B cell (primary cell): Measurements from ENCODE around the gene ZNF597. TPM values are rescaled to one million over a fixed set of nuclear protein-coding genes. Genes with fewer than 3 reads are reported as not detected.

Experiments used
- ATAC-seq: fragments of 200-7000 bp; cut with Tn5 transposase; one replicate; pipeline ENCODE4 v1.10.0; 2021; ENCODE audit warnings: low read depth, mild to moderate bottlenecking, moderate number of reproducible peaks, moderate library complexity
- CTCF ChIA-PET: fragments of 350-600 bp; sonication (Branson Sonifier 250); formaldehyde crosslinking; loops from one replicate; lab custom pipeline; 2021; ENCODE audit warnings: antibody characterized with exemption, inconsistent platforms; lab: Charles Lee
- POLR2A ChIA-PET: fragments of 350-600 bp; sonication (Branson Sonifier 250); formaldehyde crosslinking; loops from one replicate; lab custom pipeline; 2021; ENCODE audit warnings: antibody characterized with exemption; lab: Charles Lee
- DNase-seq: peaks from one replicate; pipeline ENCODE4 v3.0.0; 2013
- H2AFZ ChIP-seq: 2 replicates; pipeline ENCODE4 v1.6.1; 2012; ENCODE audit warnings: mild to moderate bottlenecking, low read depth, low read length; ENCODE audit not compliant: insufficient read depth, poor library complexity, severe bottlenecking
- H3K27ac ChIP-seq, 2 donors: 1 replicate in 1 of 2; 2 replicates in 1 of 2; pipeline ENCODE4 v1.5.1; 2012 to 2013; ENCODE audit warnings: low read length in 2 of 2, mild to moderate bottlenecking in 2 of 2, moderate library complexity in 1 of 2
- H3K27me3 ChIP-seq, 4 experiments: fragments of 200-600 bp in 1 of 4; sonication (generic) in 1 of 4; replicated peaks in 1 of 4; 1 replicate in 2 of 4; 2 replicates in 2 of 4; pipeline versions ENCODE4 v1.6.1 to v1.7.0; 2013 to 2016; ENCODE audit warnings: low read length in 3 of 4, mild to moderate bottlenecking in 2 of 4, mixed read lengths in 1 of 4, moderate library complexity in 1 of 4; ENCODE audit not compliant: insufficient read depth in 4 of 4, control insufficient read depth in 3 of 4; ENCODE audit errors: control extremely low read depth in 1 of 4
- H3K36me3 ChIP-seq, 2 experiments: replicated peaks in 1 of 2; 1 replicate in 1 of 2; 2 replicates in 1 of 2; pipeline versions ENCODE4 v1.6.1 to v1.7.1; 2013; ENCODE audit warnings: low read length in 1 of 2; ENCODE audit not compliant: insufficient read depth in 2 of 2, control insufficient read depth in 1 of 2; ENCODE audit errors: control extremely low read depth in 1 of 2, extremely low read depth in 1 of 2
- H3K4me1 ChIP-seq, 2 donors: fragments of 200-600 bp in 1 of 2; sonication (generic) in 1 of 2; 1 replicate in 1 of 2; 2 replicates in 1 of 2; pipeline versions ENCODE4 v1.5.1 to v1.6.1; 2013 to 2017; ENCODE audit warnings: low read length in 2 of 2; ENCODE audit not compliant: control insufficient read depth in 2 of 2, insufficient read depth in 2 of 2
- H3K4me2 ChIP-seq: replicated peaks from 2 replicates; pipeline ENCODE3; 2012; ENCODE audit warnings: mild to moderate bottlenecking, low read depth, low read length; ENCODE audit not compliant: poor library complexity, severe bottlenecking
- H3K4me3 ChIP-seq, 5 experiments: fragments of 200-600 bp in 1 of 5; sonication (generic) in 1 of 5; 1 replicate in 3 of 5; 2 replicates in 2 of 5; pipeline versions ENCODE4 v1.5.1 to v1.7.0; 2011 to 2016; ENCODE audit warnings: low read length in 4 of 5, mild to moderate bottlenecking in 4 of 5, low read depth in 2 of 5, control low read depth in 1 of 5, moderate library complexity in 1 of 5; ENCODE audit not compliant: insufficient read depth in 1 of 5; ENCODE audit errors: control extremely low read depth in 1 of 5, extremely low read depth in 1 of 5
- H3K79me2 ChIP-seq: fragments of 200-600 bp; sonication (generic); one replicate; pipeline ENCODE4 v1.6.0; 2016; ENCODE audit warnings: low read length; ENCODE audit not compliant: control insufficient read depth, insufficient read depth
- H3K9ac ChIP-seq: fragments of 200-600 bp; sonication (generic); 2 replicates; pipeline ENCODE4 v1.6.1; 2017; ENCODE audit warnings: mild to moderate bottlenecking, low read length, moderate library complexity
- H3K9me3 ChIP-seq, 3 donors: one replicate each; pipeline versions ENCODE4 v1.6.1 to v1.7.1; 2013; ENCODE audit warnings: low read length in 2 of 3; ENCODE audit not compliant: control insufficient read depth in 2 of 3, insufficient read depth in 1 of 3; ENCODE audit errors: control extremely low read depth in 1 of 3
- H4K20me1 ChIP-seq: 2 replicates; pipeline ENCODE4 v1.6.0; 2012; ENCODE audit warnings: mild to moderate bottlenecking, low read length; ENCODE audit not compliant: insufficient read depth, control insufficient read depth, poor library complexity, severe bottlenecking
- H3K27ac Mint-ChIP-seq: one replicate; pipeline ENCODE4 v1.8.0; 2021; ENCODE audit warnings: mixed read lengths
- H3K27me3 Mint-ChIP-seq: one replicate; pipeline ENCODE4 v1.8.0; 2021; ENCODE audit warnings: mixed read lengths
- H3K4me1 Mint-ChIP-seq: one replicate; pipeline ENCODE4 v1.8.0; 2021; ENCODE audit warnings: mixed read lengths
- H3K4me3 Mint-ChIP-seq: one replicate; pipeline ENCODE4 v1.8.0; 2021; ENCODE audit warnings: mixed read lengths
- H3K9me3 Mint-ChIP-seq: one replicate; pipeline ENCODE4 v1.8.0; 2022; ENCODE audit warnings: mixed read lengths; ENCODE audit not compliant: insufficient read depth
- CTCF ChIP-seq: fragments of 200-600 bp; IDR thresholded peaks from one replicate; pipeline ENCODE4 v1.8.0; 2022; ENCODE audit warnings: antibody characterized with exemption, mild to moderate bottlenecking
- EZH2 ChIP-seq: IDR thresholded peaks from 2 replicates; pipeline ENCODE4 v1.6.1; 2012; ENCODE audit warnings: borderline replicate concordance, low read depth, mild to moderate bottlenecking, moderate library complexity, low read length; ENCODE audit not compliant: insufficient read depth, poor library complexity, severe bottlenecking
- WGBS: methylation state at CpG from one replicate; pipeline ENCODE4 v1.1.5; 2013; ENCODE audit warnings: missing lambda C conversion rate; ENCODE audit not compliant: insufficient coverage; 5-methylcytosine and 5-hydroxymethylcytosine counted together
- intact Hi-C: fragments of 100-400 bp; cut with micrococcal nuclease; formaldehyde crosslinking; loops from one replicate; pipeline ENCODE4 v1.10.0; 2022
- polyA plus RNA-seq: library from polyadenylated mRNA; depleted of rRNA; stranded (reverse); fragments of >200 nt; gene quantifications from 2 replicates; pipeline ENCODE4 v1.2.3, GENCODE V29; 2012
- total RNA-seq, 2 donors: library from RNA; stranded (reverse); fragments of 120-200 nt in 1 of 2; gene quantifications; 1 replicate in 1 of 2; 2 replicates in 1 of 2; pipeline versions ENCODE4 v1.2.3 to v1.2.4, GENCODE V29; 2013 to 2022

The ZNF597 gene
- total and polyA plus RNA-seq, 2 donors (not counting 1 experiment from before 2014, with no cell fraction given) = 1.3 to 5.0 TPM

DNA sequence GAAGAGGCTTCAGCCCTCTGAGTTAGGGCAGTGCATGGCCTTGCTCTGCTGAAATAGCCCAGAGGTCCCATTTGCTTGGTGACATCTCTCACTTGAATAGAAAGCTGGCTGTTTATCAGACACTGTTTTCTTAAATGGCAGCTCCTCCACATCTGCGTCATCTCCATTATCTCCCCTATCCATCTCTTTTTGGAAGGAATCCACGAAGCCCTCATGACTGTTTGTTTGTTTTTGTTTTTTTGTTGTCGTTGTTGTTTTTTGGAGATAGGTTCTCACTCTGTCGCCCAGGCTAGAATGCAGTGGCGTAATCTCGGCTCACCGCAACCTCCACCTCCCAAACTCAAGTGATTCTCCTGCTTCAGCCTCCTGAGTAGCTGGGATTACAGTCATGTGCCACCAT lies 16.8 kb upstream of the ZNF597 start:
- Mint-ChIP-seq H3K27me3 (no peaks in the 10 kb centered on the region), H3K4me1 (peaks cover 57% of the 10 kb centered on the region), H3K4me3 (peak overlapping the region; percentile 24), H3K27ac (peak overlapping the region; percentile 33), H3K9me3 (no peaks in the 10 kb centered on the region)
- H3K27ac ChIP-seq = no peak overlapping the region
- peaks cover 42% of the 10 kb centered on the region for H4K20me1 ChIP-seq
- no peak overlapping the region for H3K9ac ChIP-seq
- peaks cover 82% of the 10 kb centered on the region for H3K79me2 ChIP-seq
- ChIA-PET POLR2A (interaction anchor here (0.6 kb wide), 1 partner anchor 58 kb away, joined by 3 read pairs; no protein-coding TSS in a partner anchor), CTCF (interaction anchor here (0.6 kb wide), 1 partner anchor 207 kb away, joined by 4 read pairs; no protein-coding TSS in a partner anchor)
- H3K9me3 ChIP-seq = no peaks in the 10 kb centered on the region
- no peak overlapping the region for H3K4me2 ChIP-seq
- peaks cover 34 to 43% of the 10 kb centered on the region in 2 donors for H3K4me1 ChIP-seq
- no CpG with 5 or more reads among the region's 7 CpGs for WGBS
- no peaks in the 10 kb centered on the region for H3K36me3 ChIP-seq
- DNase-seq (no peak), ATAC-seq (no peak)
- TF ChIP-seq CTCF = no peak
- no peak overlapping the region for H2AFZ ChIP-seq
- intact Hi-C loops = no loop called here
- H3K27me3 ChIP-seq = no peaks in the 10 kb centered on the region
- no peak overlapping the region for H3K4me3 ChIP-seq

DNA sequence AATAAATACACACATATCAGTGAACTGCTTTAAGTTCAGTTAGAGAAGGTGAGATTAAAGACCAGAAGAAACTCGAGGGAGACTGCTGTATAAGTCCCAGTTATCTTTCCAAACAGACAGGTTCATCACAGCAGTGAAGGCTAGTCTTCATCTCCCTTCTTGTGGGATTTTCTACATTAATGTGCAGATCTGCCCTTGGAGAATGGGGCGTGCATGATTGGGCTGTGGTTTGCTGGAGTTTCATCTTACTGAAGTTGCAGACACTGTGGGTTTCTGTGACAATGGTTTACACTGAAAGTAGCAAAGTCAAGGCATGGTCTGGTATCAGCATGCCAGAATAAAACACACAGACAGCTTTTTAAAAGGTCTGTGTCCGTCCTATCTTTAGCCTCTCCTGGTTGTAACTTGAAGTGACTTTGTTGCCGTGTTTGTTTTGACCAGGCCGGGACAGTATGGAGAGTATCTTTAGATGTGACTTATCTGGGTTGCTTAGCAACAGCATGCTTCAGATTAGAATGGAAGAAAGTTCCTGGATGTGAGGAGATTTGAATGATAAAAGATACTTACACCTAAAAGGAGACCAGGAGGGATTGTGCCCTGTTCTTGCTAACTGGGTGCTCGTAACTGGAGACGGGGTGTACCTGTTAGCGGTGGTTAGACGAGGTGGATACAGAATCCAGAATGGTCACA lies 16.2 kb upstream of the ZNF597 start:
- Histone ChIP-seq H3K27me3 (no peaks in the 10 kb centered on the region), H3K9ac (no peak overlapping the region), H3K4me1 (peaks cover 33 to 43% of the 10 kb centered on the region in 2 donors), H3K27ac (peak overlapping the region in 1 of 2 donors; percentile 95), H3K4me2 (peak overlapping the region; percentile 93), H2AFZ (peak overlapping the region; percentile 92), H4K20me1 (peaks cover 38% of the 10 kb centered on the region), H3K36me3 (no peaks in the 10 kb centered on the region), H3K79me2 (peaks cover 76% of the 10 kb centered on the region), H3K9me3 (no peaks in the 10 kb centered on the region), H3K4me3 (no peak overlapping the region)
- intact Hi-C loops = loop anchor here (5.0 kb wide), 3 partner anchors 153 to 813 kb away; partner anchors contain the start of genes SLX4 and TFAP4
- Mint-ChIP-seq H3K27me3 (no peaks in the 10 kb centered on the region), H3K9me3 (no peaks in the 10 kb centered on the region), H3K4me1 (peaks cover 59% of the 10 kb centered on the region), H3K4me3 (peak overlapping the region; percentile 92), H3K27ac (peak overlapping the region; percentile 89)
- DNase-seq = no peak
- TF ChIP-seq CTCF (no peak), EZH2 (no peak)
- WGBS = 98% methylated on average over 6 of the region's 9 CpGs
- ChIA-PET POLR2A (interaction anchor here (0.6 kb wide), 1 partner anchor 68 kb away, joined by 3 read pairs; no protein-coding TSS in a partner anchor), CTCF (interaction anchor here (0.6 kb wide), 1 partner anchor 207 kb away, joined by 4 read pairs; no protein-coding TSS in a partner anchor)
- no peak for ATAC-seq
